ENCODE results near the gene PCDH12.
A peak's percentile ranks its signal among the peaks of the same experiment; 100 is the strongest.

The PCDH12 gene

DNA sequence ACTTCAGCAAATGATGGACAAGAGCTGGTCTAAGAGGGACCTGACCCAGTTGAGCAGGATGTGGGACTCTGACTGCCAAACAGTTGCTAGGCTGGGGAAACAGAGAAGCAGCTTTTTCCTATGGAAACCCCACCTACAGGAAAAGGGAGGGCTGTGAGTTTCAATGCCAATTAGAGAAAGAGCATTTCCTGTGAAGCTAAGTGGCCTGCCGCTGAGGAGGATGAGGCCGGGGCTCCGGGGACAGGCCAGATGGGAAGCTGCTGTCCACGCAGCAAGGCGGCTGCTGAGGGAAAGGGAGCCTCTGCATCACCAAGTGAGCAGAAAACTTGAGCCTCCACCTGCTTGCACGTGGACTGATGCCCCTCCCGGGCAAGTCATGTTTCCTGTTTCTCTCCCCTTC is at the start of gene PCDH12:
Gene PCDH12 (minus strand): TSS at position 90 of the 400 bp plus-strand sequence. CDS start 351 bp downstream, outside the sequence.
- no peak within 1 kb of the TSS for H3K4me3 ChIP-seq (ENCODE audit: low read depth, low read length)

DNA sequence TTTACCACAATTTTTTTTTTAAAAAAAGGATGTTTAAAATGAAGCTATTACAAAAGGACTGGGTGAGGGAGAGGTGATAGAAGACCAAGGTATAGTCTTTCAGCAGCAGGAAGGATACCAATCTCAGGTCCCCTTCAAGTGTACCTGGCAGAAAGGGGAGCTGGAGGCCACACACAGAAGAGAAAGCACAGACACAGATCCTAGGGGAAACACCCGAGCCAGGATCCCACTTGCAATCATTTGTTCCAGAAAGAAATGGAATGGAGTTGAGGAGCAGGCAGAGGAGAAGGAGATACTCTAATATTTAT is 49.2 kb upstream of the PCDH12 start:
- no peak overlapping the region for H3K4me3 ChIP-seq (ENCODE audit: low read depth, low read length)

- no peak overlapping the region for H3K4me3 ChIP-seq (ENCODE audit: low read depth, low read length)
These were observed 48.6 kb upstream of the PCDH12 start for GRCh38 chr5:142006363-142007236.

DNA sequence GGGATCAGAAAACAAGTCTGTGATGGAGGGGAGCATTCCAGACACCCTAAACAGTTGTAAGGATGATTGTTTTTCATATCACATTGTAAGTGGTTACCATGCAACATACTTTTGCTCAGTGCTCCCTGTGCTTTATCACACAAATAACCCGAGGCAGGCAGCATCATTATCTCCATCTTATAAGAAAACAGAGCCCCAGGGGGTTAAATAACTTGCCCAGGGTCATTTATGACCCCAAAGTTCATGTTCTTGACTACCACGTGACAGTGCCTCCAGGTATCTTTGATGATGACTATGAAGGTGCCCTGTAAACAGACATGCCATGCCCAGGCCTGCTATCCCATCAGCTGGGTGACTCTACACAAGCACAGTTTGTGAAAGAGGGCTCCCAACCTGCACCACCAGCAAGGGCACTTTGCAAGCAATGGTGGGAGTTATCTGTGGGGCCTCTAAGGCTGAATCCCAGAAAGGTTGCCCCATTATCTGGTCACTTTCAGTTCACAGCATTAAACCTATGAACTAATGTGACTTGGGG is 45.3 kb upstream of the PCDH12 start:
- no peak overlapping the region for H3K4me3 ChIP-seq (ENCODE audit: low read depth, low read length)

- no peak overlapping the region for H3K4me3 ChIP-seq (ENCODE audit: low read depth, low read length)
These were observed 42.9 kb upstream of the PCDH12 start for GRCh38 chr5:142000704-142001484.

DNA sequence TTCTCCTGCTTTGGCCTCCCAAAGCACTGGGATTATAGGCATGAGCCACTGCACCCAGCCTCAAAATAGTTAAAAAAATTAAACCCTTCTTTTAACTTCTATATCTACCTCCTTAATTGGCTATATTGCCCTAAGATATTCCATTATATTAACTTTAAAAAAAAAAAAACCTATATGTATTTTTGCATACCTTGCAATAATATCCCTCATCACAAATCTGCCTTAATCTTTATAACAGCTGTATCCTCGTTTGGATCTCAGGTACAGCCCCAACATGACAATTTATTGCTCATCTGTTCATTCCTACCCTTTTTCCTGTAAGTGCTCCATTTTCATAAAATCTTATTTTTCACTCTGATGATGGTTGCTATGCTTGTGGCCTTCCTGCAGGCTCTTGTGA is 42.2 kb upstream of the PCDH12 start:
- H3K4me3 ChIP-seq (ENCODE audit: low read depth, low read length): no peak overlapping the region

DNA sequence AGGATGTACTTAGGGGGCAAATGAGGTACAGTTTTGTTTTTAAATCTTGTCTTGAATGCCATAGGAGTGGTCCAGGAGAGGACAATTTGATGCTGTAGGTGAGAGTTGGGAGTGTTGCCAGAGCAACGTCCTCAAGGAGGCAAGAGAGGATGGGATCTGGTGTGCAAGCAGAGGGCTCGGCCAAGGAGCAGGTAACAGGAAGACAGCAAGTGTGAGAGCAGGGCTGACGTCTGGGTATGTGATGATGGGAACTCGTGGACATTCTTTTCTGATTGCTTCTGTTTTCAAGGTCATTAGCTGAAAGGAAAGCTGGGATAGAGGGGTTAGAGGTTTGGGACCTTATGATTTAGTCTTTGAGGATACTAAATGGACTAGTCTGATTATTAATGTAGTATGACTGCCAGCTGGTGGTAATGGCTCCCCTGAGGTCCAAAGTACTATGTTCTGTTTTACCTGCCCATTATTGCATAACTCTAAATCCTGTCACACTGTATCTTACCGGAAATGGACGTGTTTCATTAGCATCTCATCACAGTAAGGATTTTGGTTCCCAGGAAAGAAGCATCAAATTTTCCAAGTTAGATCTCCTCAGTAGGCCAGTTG is 39.5 kb upstream of the PCDH12 start:
- H3K4me3 ChIP-seq (ENCODE audit: low read depth, low read length): no peak overlapping the region

DNA sequence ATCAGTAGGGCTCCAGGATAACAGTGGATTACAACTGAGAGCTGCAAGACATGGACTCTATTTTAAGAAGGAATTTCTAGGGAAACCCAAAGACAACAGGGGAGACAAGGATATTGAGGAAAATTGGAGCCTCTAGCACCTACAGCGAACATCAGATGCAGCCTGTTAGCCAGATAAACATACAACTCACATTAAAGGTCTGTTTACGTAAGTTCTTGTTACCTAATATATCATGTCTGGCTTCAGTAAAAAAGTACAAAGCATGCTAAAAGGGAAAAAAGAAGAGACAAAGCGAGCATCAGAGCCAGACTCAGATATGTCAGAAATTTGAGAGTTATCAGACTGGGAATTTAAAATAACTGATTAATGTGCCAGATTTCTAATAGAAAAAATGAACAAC is 37.7 kb upstream of the PCDH12 start:
- no peak overlapping the region for H3K4me3 ChIP-seq (ENCODE audit: low read depth, low read length)

- no peak overlapping the region for H3K4me3 ChIP-seq (ENCODE audit: low read depth, low read length)
These were observed 36.6 kb upstream of the PCDH12 start for GRCh38 chr5:141994511-141995136.

DNA sequence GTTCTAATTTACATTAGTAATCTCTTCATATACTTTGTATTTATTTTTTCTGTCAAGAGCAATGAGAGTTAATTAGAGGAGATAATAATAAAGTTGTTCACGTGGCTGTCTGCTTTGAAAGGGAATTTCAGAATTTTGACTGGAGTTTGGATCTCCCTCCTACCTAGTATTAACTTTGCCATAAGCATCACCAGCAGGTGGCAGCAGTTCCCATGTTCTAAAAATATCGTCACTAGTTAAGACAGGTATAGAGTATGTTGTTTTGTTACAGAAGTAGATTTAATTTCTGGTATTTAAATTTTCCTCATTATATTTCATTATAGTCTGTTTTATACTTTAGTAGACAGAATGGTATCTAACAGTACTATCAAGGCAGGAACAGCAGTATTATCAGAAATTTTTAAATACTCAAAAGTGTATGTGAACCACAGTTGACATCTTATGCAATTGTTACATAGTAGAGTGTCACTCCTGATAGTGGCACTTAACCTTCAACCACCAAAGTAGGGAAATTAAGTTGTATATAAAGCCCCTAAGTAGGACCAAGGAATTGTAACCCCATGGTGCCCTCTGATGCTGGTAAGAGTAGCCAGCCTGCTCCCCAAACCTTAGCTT is 34.5 kb upstream of the PCDH12 start:
- H3K4me3 ChIP-seq (ENCODE audit: low read depth, low read length): no peak overlapping the region

GRCh38 chr5:141989720-141990119 is 31.7 kb upstream of the PCDH12 start:
- H3K4me3 ChIP-seq (ENCODE audit: low read depth, low read length): no peak overlapping the region

DNA sequence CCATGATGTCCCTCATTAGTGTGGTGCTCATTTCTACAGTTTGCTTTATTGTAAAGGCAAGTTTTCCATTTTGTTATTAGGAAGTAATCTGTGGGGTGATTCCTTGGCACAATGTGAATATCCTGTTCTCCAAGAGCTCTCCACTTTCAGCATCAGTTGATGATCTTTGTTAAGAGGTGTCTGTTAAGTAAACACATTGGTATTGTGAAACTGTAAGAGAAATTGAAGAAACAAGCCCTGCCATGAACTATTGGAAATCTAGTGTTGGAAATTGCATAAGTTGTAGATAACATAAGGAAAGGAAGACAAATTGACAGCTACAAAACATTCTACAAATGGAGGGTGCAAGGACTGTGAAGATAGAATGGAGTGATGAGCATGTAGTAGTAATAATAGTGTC is 28.1 kb upstream of the PCDH12 start:
- H3K4me3 ChIP-seq (ENCODE audit: low read depth, low read length): no peak overlapping the region

DNA sequence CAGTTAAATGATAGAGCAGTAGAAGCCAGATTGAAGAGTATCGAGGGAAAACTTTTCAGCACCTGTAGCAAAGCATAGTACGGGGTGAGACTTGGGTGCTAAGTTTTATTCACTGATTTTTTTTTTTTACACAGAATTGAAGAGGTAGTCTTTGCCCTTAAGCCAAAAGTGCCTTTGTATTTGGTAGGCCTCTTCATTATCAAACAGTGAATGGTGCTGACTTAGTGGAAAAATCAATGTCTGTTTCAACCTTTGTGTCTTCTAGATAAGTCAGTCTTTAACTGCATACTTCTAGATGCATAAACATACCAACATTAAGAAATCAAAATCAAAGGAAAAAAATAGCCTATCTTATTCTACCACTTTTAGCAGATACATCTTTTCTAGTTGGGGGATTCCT is 24.6 kb upstream of the PCDH12 start:
- H3K4me3 ChIP-seq (ENCODE audit: low read depth, low read length): no peak overlapping the region

DNA sequence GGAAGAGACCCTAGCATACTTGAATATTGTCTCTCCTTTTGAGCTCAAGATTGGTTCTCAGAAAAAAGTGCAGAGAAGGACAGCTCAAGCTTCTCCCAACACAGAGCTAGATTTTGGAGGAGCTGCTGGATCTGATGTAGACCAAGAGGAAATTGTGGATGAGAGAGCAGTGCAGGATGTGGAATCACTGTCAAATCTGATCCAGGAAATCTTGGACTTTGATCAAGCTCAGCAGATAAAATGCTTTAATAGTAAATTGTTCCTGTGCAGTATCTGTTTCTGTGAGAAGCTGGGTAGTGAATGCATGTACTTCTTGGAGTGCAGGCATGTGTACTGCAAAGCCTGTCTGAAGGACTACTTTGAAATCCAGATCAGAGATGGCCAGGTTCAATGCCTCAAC is 20.4 kb upstream of the PCDH12 start:
- H3K4me3 ChIP-seq (ENCODE audit: low read depth, low read length): no peak overlapping the region

GRCh38 chr5:141976176-141976575 is 18.2 kb upstream of the PCDH12 start:
- no peak overlapping the region for H3K4me3 ChIP-seq (ENCODE audit: low read depth, low read length)

DNA sequence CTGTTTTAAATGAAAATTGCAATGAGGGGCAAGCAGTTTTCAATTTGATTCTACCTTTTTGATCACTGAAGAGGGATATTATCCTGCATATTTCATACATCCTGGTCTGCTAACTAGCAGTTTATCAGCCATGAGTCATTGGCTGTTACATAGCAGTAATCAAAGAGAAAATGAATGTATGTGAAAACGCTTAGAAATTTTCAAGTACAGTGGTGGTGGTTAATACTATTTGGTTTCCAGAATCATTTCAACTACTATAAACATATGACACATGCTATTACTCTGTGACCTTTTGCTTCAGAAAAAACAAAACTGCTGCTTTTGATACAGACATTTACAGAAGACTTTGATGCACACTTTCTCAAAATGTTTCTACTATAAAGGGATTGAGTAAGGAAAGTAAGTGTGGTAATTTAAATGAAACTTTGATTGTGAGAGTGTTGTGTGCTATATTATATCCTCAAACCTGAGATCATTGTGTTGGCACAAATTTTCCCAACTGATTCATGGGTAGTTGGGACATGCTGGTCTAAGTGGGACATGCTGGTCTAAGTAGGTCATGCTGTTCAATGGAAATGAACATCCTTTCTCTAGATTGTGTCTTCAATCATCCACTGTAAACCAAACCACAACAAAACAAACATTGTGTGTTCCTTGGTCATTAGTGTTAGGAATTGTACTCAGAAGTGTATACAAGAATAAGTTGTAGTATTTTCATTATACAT is 16.0 kb upstream of the PCDH12 start:
- no peak overlapping the region for H3K4me3 ChIP-seq (ENCODE audit: low read depth, low read length)

DNA sequence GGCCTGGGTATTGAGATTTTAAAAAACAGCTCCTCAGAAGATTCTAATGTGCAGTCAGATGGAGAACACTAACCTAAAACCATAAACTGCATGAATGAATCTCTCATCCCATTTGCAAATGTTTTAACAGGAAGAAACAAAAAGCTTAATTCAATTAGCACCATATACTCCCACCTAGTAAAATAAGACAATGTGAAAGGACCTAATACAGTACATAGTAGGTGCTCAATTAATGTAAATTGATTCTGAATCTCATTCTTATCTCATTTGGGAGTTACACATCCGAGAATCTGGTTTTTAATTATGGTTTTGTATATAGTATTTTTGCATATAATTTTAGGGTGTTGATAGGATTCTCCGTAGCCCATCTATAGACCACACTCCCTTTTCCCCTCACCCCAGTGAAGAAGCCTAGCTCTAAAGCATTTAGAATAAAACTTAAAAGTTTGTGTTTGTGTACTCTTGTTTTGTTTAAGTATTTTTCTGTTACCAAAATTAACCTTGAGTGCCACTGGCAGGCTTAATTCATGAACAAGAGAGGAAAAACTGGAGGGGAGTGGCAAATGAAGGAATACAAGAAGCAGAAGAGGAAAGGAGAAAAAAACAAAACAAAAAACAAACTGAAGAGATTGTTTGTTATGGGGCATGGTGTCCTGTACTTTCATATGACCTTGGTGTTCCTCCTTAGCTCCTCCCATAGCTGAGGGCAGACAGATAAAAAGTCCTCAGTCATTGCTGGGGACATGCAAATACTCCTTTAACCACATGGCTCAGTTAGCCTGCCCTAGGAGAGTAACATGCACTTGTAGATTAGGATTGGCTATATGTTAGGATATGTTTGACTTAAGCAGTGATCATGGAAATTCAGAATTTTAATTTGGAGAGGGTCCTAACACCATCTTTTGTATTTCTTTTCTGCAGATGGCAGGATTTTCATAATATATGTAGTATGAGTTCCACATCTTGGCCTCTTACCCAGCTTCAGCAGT is 12.1 kb upstream of the PCDH12 start:
- H3K4me3 ChIP-seq (ENCODE audit: low read depth, low read length): peak overlapping the region; percentile 71

DNA sequence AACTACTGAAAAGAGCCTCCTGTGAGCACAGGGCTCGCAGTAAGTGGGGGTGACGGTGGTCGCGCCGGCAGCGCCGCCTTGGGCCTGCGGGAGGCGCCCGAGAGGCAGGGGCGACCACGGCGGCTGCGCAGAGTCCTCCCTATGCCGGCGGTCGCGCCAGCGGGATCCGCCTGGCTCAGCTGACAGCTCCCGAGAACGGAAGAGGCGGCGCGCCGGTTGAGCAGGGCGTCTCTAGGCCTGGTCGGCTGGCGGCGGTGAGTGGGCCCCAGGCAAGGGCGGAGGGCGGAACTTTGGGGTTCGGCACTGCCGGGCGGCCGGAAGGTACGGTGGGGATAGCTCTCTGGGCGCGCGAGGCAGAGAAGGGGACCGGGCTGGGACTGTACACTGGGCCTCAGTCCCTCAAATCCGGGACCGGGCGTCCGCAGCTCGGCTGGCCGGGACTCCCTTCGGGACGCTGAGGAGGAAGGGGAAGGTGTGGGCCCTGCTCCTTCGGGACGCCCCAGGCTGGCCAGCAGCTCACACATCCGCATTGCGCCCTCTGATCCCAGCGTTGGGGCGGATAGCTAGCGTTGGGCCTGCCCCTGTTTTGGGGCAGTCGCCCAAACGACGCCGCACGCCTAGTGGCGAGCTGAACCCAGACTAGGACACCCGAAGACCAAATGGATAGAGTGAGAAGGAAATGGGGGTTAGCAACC is 11.1 kb upstream of the PCDH12 start, which contains the start of gene RNF14:
Gene RNF14 (plus strand): TSS at position 192 of the 695 bp plus-strand sequence. CDS start 4,484 bp downstream, outside the sequence.
- peak within 1 kb of the TSS; percentile 71 for H3K4me3 ChIP-seq (ENCODE audit: low read depth, low read length)
